ENCODE results near the gene RELN.
"Not testable (repeated sequence)": the region's sequence is repeated elsewhere in the genome, so short reads cannot be mapped to it uniquely, and the experiment has no call there.

Gene RELN

GRCh38 chr7:103833401-103833800 is 156.1 kb downstream of the RELN start:
- no peak for DNase-seq (ENCODE audit: low spot score)
- TF ChIP-seq, protein P1, sequence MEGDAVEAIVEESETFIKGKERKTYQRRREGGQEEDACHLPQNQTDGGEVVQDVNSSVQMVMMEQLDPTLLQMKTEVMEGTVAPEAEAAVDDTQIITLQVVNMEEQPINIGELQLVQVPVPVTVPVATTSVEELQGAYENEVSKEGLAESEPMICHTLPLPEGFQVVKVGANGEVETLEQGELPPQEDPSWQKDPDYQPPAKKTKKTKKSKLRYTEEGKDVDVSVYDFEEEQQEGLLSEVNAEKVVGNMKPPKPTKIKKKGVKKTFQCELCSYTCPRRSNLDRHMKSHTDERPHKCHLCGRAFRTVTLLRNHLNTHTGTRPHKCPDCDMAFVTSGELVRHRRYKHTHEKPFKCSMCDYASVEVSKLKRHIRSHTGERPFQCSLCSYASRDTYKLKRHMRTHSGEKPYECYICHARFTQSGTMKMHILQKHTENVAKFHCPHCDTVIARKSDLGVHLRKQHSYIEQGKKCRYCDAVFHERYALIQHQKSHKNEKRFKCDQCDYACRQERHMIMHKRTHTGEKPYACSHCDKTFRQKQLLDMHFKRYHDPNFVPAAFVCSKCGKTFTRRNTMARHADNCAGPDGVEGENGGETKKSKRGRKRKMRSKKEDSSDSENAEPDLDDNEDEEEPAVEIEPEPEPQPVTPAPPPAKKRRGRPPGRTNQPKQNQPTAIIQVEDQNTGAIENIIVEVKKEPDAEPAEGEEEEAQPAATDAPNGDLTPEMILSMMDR (IDR thresholded peaks at IDR 0.05; ENCODE audit: extremely low read depth, missing control alignments) = no peak

DNA sequence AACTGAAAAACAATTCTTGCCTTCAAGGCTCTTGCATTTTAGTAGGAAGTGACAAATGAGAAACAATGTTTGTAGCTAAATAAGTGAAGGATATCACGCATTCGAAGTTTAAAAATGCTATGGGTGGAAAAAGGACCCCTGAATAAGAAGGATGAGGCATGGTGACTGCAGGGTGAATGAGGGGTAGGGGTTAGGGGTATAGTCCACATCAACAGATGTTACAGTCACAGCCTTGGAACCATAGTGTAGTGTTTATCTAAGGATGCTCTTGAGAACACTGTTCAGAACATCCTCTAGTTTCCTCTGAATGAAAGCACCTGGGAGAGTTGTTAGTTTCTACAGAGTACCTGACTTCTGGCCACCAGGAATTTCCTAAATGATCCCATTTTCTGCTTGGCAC is 157.0 kb downstream of the RELN start:
- TF ChIP-seq, protein P1 (IDR thresholded peaks at IDR 0.05; ENCODE audit: extremely low read depth, missing control alignments) = no peak
- DNase-seq (ENCODE audit: low spot score) = no peak

DNA sequence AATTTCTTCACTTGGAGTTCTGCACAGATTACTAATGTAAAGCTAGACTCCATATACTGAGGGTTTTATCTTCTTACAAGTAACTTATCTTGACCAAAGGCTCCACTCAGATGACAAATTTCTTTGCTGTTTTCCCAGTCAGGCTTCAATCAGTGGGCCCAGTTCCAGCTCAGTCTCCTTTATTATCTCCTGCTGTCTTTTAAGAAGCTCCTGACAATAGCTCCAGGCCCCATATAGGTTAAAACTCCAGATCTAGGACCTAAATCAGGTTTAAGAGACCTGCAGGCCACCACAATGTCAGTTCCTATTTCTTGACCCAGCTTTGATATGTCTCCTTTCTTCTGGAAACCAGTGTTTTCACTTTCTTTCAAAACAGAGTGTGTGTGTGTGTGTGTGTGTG is 165.2 kb downstream of the RELN start:
- DNase-seq (ENCODE audit: low spot score) = no peak
- TF ChIP-seq, protein P1 (IDR thresholded peaks at IDR 0.05; ENCODE audit: extremely low read depth, missing control alignments) = no peak

GRCh38 chr7:103823084-103823483 is 166.4 kb downstream of the RELN start:
- TF ChIP-seq, protein P1 (IDR thresholded peaks at IDR 0.05; ENCODE audit: extremely low read depth, missing control alignments) = no peak
- no peak for DNase-seq (ENCODE audit: low spot score)

GRCh38 chr7:103821092-103821491 is 168.4 kb downstream of the RELN start:
- DNase-seq (ENCODE audit: low spot score) = no peak
- TF ChIP-seq, protein P1 (IDR thresholded peaks at IDR 0.05; ENCODE audit: extremely low read depth, missing control alignments) = no peak

DNA sequence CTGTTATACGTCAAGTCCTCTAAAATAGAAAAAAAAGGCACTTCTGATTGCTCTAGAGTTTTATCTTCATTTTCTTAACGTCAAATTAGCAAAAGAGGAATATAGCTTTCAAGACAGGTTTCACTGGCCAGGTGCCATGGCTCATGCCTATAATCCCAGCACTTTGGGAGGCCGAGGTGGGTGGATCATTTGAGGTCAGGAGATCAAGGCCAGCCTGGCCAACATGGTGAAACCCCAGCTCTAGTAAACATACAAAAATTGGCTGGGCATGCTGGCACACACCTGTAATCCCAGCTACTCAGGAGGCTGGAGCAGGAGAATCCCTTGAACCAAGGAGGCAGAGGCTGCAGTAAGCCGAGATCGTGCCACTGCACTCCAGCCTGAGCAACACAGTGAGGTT is 173.5 kb downstream of the RELN start:
- not testable (repeated sequence) for DNase-seq (ENCODE audit: low spot score)

DNA sequence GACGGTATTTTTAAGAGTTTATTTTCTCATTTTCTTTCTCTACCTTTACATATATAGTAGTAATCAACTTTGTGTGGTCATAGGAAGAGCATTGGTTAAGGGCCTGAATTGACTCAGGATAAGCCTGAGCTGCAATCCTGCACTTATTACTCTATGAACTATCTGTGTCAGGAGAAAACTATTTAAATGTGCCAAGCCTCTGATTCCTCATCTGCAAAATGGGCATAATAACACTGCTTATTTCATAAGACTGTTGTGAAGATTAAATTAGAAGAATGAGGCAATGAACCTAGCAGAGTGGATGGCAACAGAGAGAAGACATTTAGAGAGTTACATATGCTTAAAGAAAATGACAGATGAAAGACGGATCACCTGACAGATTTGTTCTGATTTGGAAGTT is 175.5 kb downstream of the RELN start:
- TF ChIP-seq, protein P1 (IDR thresholded peaks at IDR 0.05; ENCODE audit: extremely low read depth, missing control alignments) = no peak
- DNase-seq (ENCODE audit: low spot score) = no peak

DNA sequence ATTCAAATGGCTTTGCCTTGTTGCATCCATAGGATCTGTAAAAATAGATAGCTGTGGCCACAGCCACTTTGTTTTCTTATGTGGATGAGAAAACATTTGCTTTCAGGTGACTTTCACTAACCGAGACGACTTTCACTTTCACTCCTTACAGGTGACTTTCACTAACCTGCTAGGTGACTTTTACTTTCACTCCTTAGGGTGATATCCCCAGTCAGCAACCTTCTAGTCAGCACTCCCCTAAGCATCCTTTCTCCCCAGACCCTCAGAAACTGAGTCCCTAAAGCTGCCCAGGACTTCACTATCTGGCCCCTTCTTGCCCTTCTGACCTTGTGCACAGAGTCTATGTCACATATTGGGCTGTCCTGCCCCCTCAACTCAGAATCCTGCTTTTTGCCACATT is 177.5 kb downstream of the RELN start:
- TF ChIP-seq, protein P1 (IDR thresholded peaks at IDR 0.05; ENCODE audit: extremely low read depth, missing control alignments) = no peak
- DNase-seq (ENCODE audit: low spot score) = peak; percentile 28

All from GM20000 (cell line).